ENCODE results near the gene CSH2.
A peak's percentile ranks its signal among the peaks of the same experiment; 100 is the strongest.
"Not testable (repeated sequence)": the region's sequence is repeated elsewhere in the genome, so short reads cannot be mapped to it uniquely, and the experiment has no call there.

CSH2 gene

GRCh38 chr17:63847525-63848249 lies 25.8 kb downstream of the CSH2 start:
- H3K4me1 ChIP-seq (ENCODE audit: insufficient read depth, low read length): peaks cover 10% of the 10 kb centered on the region
- no peak overlapping the region for H3K4me3 ChIP-seq (ENCODE audit: low read depth in 1 of 2, low read length in 2 of 2)
- H3K9me3 ChIP-seq (ENCODE audit: low read length): no peaks in the 10 kb centered on the region
- H3K9ac ChIP-seq (ENCODE audit: low read length): no peak overlapping the region
- no peaks in the 10 kb centered on the region for H3K36me3 ChIP-seq (ENCODE audit: insufficient read depth, low read length)
- H3K27ac ChIP-seq (ENCODE audit: low read depth, low read length): no peak overlapping the region
- no peaks in the 10 kb centered on the region for H3K27me3 ChIP-seq (ENCODE audit: control insufficient read depth in 1 of 2, insufficient read depth in 2 of 2, low read length in 2 of 2)

- Histone ChIP-seq H3K4me3 (ENCODE audit: low read depth in 1 of 2, low read length in 2 of 2) (no peak overlapping the region), H3K27ac (ENCODE audit: low read depth, low read length) (no peak overlapping the region), H3K36me3 (ENCODE audit: insufficient read depth, low read length) (no peaks in the 10 kb centered on the region), H3K4me1 (ENCODE audit: insufficient read depth, low read length) (peaks cover 20% of the 10 kb centered on the region), H3K9ac (ENCODE audit: low read length) (no peak overlapping the region), H3K9me3 (ENCODE audit: low read length) (no peaks in the 10 kb centered on the region), H3K27me3 (ENCODE audit: control insufficient read depth in 1 of 2, insufficient read depth in 2 of 2, low read length in 2 of 2) (no peaks in the 10 kb centered on the region)
These were observed 28.0 kb downstream of the CSH2 start for GRCh38 chr17:63845509-63845908.

- H3K27me3 ChIP-seq (ENCODE audit: control insufficient read depth in 1 of 2, insufficient read depth in 2 of 2, low read length in 2 of 2): no peaks in the 10 kb centered on the region
- H3K27ac ChIP-seq (ENCODE audit: low read depth, low read length): peak overlapping the region; percentile 71
These were observed 29.4 kb downstream of the CSH2 start for GRCh38 chr17:63843910-63844677.

GRCh38 chr17:63843387-63843888 lies 30.0 kb downstream of the CSH2 start:
- H3K36me3 ChIP-seq (ENCODE audit: insufficient read depth, low read length); H3K27me3 ChIP-seq (ENCODE audit: control insufficient read depth in 1 of 2, insufficient read depth in 2 of 2, low read length in 2 of 2); H3K9me3 ChIP-seq (ENCODE audit: low read length): not testable (repeated sequence)
- H3K9ac ChIP-seq (ENCODE audit: low read length): peak overlapping the region; percentile 43
- peak overlapping the region; percentile 11 to 63 for H3K4me3 ChIP-seq (ENCODE audit: low read depth in 1 of 2, low read length in 2 of 2)
- H3K27ac ChIP-seq (ENCODE audit: low read depth, low read length): peak overlapping the region; percentile 71
- H3K4me1 ChIP-seq (ENCODE audit: insufficient read depth, low read length): peaks cover 40% of the 10 kb centered on the region

More at GRCh38 chr17:63843910-63844677, 29.4 kb downstream of the CSH2 start:
- Histone ChIP-seq H3K4me1 (ENCODE audit: insufficient read depth, low read length) (peaks cover 34% of the 10 kb centered on the region), H3K9me3 (ENCODE audit: low read length) (no peaks in the 10 kb centered on the region), H3K36me3 (ENCODE audit: insufficient read depth, low read length) (no peaks in the 10 kb centered on the region), H3K4me3 (ENCODE audit: low read depth in 1 of 2, low read length in 2 of 2) (peak overlapping the region in 1 of 2 donors; percentile 63), H3K9ac (ENCODE audit: low read length) (no peak overlapping the region)

GRCh38 chr17:63842540-63843386 lies 30.7 kb downstream of the CSH2 start, which contains the start of gene SMARCD2:
TSS of gene SMARCD2 (minus strand) at chr17:63842685. CDS start at chr17:63842674, 11 bp downstream.
- peak within 1 kb of the TSS; percentile 99 for H3K27ac ChIP-seq (ENCODE audit: low read depth, low read length)
- peaks cover 47% of the 10 kb centered on the region for H3K4me1 ChIP-seq (ENCODE audit: insufficient read depth, low read length)
- H3K4me3 ChIP-seq (ENCODE audit: low read depth in 1 of 2, low read length in 2 of 2): peak within 1 kb of the TSS; percentile 82 to 90

GRCh38 chr17:63842173-63842539 lies 31.3 kb downstream of the CSH2 start:
- Histone ChIP-seq H3K27me3 (ENCODE audit: control insufficient read depth in 1 of 2, insufficient read depth in 2 of 2, low read length in 2 of 2) (no peaks in the 10 kb centered on the region), H3K27ac (ENCODE audit: low read depth, low read length) (peak overlapping the region; percentile 99), H3K4me3 (ENCODE audit: low read depth in 1 of 2, low read length in 2 of 2) (peak overlapping the region; percentile 82 to 90), H3K9me3 (ENCODE audit: low read length) (no peaks in the 10 kb centered on the region), H3K36me3 (ENCODE audit: insufficient read depth, low read length) (peaks cover 3% of the 10 kb centered on the region), H3K4me1 (ENCODE audit: insufficient read depth, low read length) (peaks cover 53% of the 10 kb centered on the region), H3K9ac (ENCODE audit: low read length) (peak overlapping the region; percentile 87)

More at GRCh38 chr17:63842540-63843386, 30.7 kb downstream of the CSH2 start, which contains the start of gene SMARCD2:
- peak within 1 kb of the TSS; percentile 87 for H3K9ac ChIP-seq (ENCODE audit: low read length)
- H3K9me3 ChIP-seq (ENCODE audit: low read length): no peaks in the 10 kb centered on the region
- H3K27me3 ChIP-seq (ENCODE audit: control insufficient read depth in 1 of 2, insufficient read depth in 2 of 2, low read length in 2 of 2): no peaks in the 10 kb centered on the region
- no peaks in the 10 kb centered on the region for H3K36me3 ChIP-seq (ENCODE audit: insufficient read depth, low read length)

GRCh38 chr17:63841350-63842172 lies 31.9 kb downstream of the CSH2 start:
- Histone ChIP-seq H3K4me1 (ENCODE audit: insufficient read depth, low read length) (peaks cover 56% of the 10 kb centered on the region), H3K9me3 (ENCODE audit: low read length) (no peaks in the 10 kb centered on the region), H3K36me3 (ENCODE audit: insufficient read depth, low read length) (peaks cover 8% of the 10 kb centered on the region), H3K27me3 (ENCODE audit: control insufficient read depth in 1 of 2, insufficient read depth in 2 of 2, low read length in 2 of 2) (no peaks in the 10 kb centered on the region), H3K9ac (ENCODE audit: low read length) (peak overlapping the region; percentile 87), H3K4me3 (ENCODE audit: low read depth in 1 of 2, low read length in 2 of 2) (peak overlapping the region; percentile 82 to 90), H3K27ac (ENCODE audit: low read depth, low read length) (peak overlapping the region; percentile 99)

GRCh38 chr17:63840591-63841349 lies 32.7 kb downstream of the CSH2 start:
- Histone ChIP-seq H3K36me3 (ENCODE audit: insufficient read depth, low read length) (peaks cover 16% of the 10 kb centered on the region), H3K27me3 (ENCODE audit: control insufficient read depth in 1 of 2, insufficient read depth in 2 of 2, low read length in 2 of 2) (no peaks in the 10 kb centered on the region), H3K4me1 (ENCODE audit: insufficient read depth, low read length) (peaks cover 56% of the 10 kb centered on the region), H3K4me3 (ENCODE audit: low read depth in 1 of 2, low read length in 2 of 2) (peak overlapping the region; percentile 82 to 90), H3K9ac (ENCODE audit: low read length) (peak overlapping the region; percentile 87), H3K27ac (ENCODE audit: low read depth, low read length) (peak overlapping the region; percentile 99), H3K9me3 (ENCODE audit: low read length) (no peaks in the 10 kb centered on the region)

GRCh38 chr17:63838631-63839171 lies 34.8 kb downstream of the CSH2 start:
- Histone ChIP-seq H3K36me3 (ENCODE audit: insufficient read depth, low read length) (peaks cover 37% of the 10 kb centered on the region), H3K27me3 (ENCODE audit: control insufficient read depth in 1 of 2, insufficient read depth in 2 of 2, low read length in 2 of 2) (no peaks in the 10 kb centered on the region), H3K4me1 (ENCODE audit: insufficient read depth, low read length) (peaks cover 47% of the 10 kb centered on the region), H3K4me3 (ENCODE audit: low read depth in 1 of 2, low read length in 2 of 2) (peak overlapping the region in 1 of 2 donors; percentile 57), H3K27ac (ENCODE audit: low read depth, low read length) (peak overlapping the region; percentile 77), H3K9ac (ENCODE audit: low read length) (peak overlapping the region; percentile 37), H3K9me3 (ENCODE audit: low read length) (no peaks in the 10 kb centered on the region)
